ENCODE results near the gene APLP1.

- no peak for TF ChIP-seq CTCF (conservative IDR thresholded peaks at IDR 0.05 in 1 of 2, IDR thresholded peaks at IDR 0.05 in 1 of 2; ENCODE audit: low read depth in 1 of 2, low read length in 2 of 2)
- no peak for TF ChIP-seq EZH2 (IDR thresholded peaks at IDR 0.05; ENCODE audit: low read length, missing control alignments)
Observed at GRCh38 chr19:35824150-35824549, 44.2 kb upstream of the APLP1 start.

All from fibroblast of lung (primary cell).